Astrocyte (in vitro differentiated cells and primary cell): Measurements from ENCODE around the gene CDR2L.
"Not testable (repeated sequence)": the region's sequence is repeated elsewhere in the genome, so short reads cannot be mapped to it uniquely, and the experiment has no call there.

Source experiments
- CTCF ChIP-seq: IDR thresholded peaks from 2 replicates; pipeline ENCODE4 v1.5.1; 2011; ENCODE audit warnings: low read depth, mild to moderate bottlenecking, inconsistent platforms, low read length, moderate library complexity; ENCODE audit not compliant: insufficient read depth
- EZH2 ChIP-seq: IDR thresholded peaks from 2 replicates; pipeline ENCODE4 v1.6.1; 2012; ENCODE audit warnings: mild to moderate bottlenecking, low read length, inconsistent platforms; ENCODE audit not compliant: insufficient read depth

- TF ChIP-seq CTCF, EZH2: not testable (repeated sequence)
Observed at GRCh38 chr17:75006084-75006483, 18.7 kb downstream of the CDR2L start.
